ENCODE results near the gene NHEJ1.

Gene NHEJ1

DNA sequence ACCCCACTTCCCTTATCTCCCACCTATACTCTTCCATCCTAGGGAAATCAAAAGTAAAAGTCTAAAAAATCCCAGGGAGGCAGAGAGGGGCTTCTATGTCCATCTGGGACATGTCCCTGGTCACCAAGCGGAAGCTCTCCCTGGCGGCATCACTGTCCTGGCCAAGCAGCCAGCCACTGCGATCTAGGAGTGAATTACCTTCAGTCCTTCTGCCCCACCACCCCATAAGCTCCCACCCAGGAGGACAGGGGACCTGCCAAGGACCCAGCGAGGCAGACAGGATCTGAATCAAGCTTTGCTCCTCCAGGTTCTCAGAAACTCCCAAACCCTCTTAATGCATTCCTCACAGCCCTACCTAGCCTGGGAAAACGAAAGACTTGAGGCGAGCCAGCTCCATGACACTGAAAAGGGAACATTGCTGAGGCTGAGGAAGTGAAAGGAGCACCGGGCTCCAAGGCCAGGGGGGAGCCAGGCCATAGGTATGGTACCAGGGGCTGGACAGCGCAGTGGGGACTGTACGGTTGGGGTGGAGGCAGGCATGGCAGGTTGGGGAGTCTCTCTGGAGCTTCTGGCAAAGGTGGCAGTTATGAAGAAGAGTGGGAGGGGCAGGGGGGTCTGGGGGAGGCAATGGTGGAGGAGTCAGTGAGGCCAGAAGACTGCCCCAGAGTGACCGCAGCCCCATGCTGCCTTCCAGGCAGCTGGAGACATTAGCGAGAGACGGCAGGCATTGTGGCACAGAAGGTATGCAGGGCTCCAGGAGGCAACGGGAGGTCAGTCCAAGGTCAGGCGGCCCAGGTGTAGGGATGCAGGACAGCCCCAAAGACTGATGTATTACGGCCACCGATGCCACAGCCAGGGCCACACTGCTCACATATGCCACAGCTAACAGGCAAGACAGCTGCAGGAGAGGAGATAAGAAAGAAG, 11.9 kb upstream of the NHEJ1 start:
- Histone ChIP-seq H3K4me2 (ENCODE audit: low read depth, low read length, poor library complexity, severe bottlenecking) (no peak overlapping the region), H3K36me3 (ENCODE audit: low read length) (no peaks in the 10 kb centered on the region), H3K4me3 (ENCODE audit: insufficient read depth, low read length, poor library complexity, severe bottlenecking) (no peak overlapping the region), H2AFZ (ENCODE audit: low read depth, low read length, severe bottlenecking) (no peak overlapping the region), H3F3A (ENCODE audit: insufficient read depth) (peaks cover 14% of the 10 kb centered on the region), H3K27ac (ENCODE audit: low read depth, low read length) (no peak overlapping the region), H3K9ac (ENCODE audit: low read length) (no peak overlapping the region), H3K79me2 (ENCODE audit: insufficient read depth, low read length) (no peaks in the 10 kb centered on the region), H4K20me1 (ENCODE audit: low read depth, low read length) (no peaks in the 10 kb centered on the region), H3K27me3 (ENCODE audit: low read length) (no peaks in the 10 kb centered on the region), H3K9me2 (replicated peaks; ENCODE audit: insufficient read depth, low read length) (no peaks in the 10 kb centered on the region), H3K9me3 (ENCODE audit: insufficient read depth, low read length) (no peaks in the 10 kb centered on the region)
- TF ChIP-seq EZH2phosphoT487 (conservative IDR thresholded peaks at IDR 0.05; ENCODE audit: low read length) (no peak), CTCF (IDR thresholded peaks at IDR 0.05; ENCODE audit: insufficient read depth, low read length, poor library complexity, severe bottlenecking) (no peak)

GRCh38 chr2:219171231-219171651, 10.6 kb upstream of the NHEJ1 start:
- Histone ChIP-seq H3K79me2 (ENCODE audit: insufficient read depth, low read length) (no peaks in the 10 kb centered on the region), H3K9ac (ENCODE audit: low read length) (no peak overlapping the region), H3K9me2 (replicated peaks; ENCODE audit: insufficient read depth, low read length) (no peaks in the 10 kb centered on the region), H3K4me3 (ENCODE audit: insufficient read depth, low read length, poor library complexity, severe bottlenecking) (no peak overlapping the region), H4K20me1 (ENCODE audit: low read depth, low read length) (no peaks in the 10 kb centered on the region), H3K27me3 (ENCODE audit: low read length) (no peaks in the 10 kb centered on the region), H3F3A (ENCODE audit: insufficient read depth) (peaks cover 8% of the 10 kb centered on the region; the same call in 1 of the 2 replicates), H3K4me2 (ENCODE audit: low read depth, low read length, poor library complexity, severe bottlenecking) (no peak overlapping the region), H3K9me3 (ENCODE audit: insufficient read depth, low read length) (no peaks in the 10 kb centered on the region), H3K36me3 (ENCODE audit: low read length) (no peaks in the 10 kb centered on the region), H3K27ac (ENCODE audit: low read depth, low read length) (no peak overlapping the region), H2AFZ (ENCODE audit: low read depth, low read length, severe bottlenecking) (no peak overlapping the region)
- peak; percentile 83 for TF ChIP-seq CTCF (IDR thresholded peaks at IDR 0.05; ENCODE audit: insufficient read depth, low read length, poor library complexity, severe bottlenecking)
- no peak for TF ChIP-seq EZH2phosphoT487 (conservative IDR thresholded peaks at IDR 0.05; ENCODE audit: low read length)

DNA sequence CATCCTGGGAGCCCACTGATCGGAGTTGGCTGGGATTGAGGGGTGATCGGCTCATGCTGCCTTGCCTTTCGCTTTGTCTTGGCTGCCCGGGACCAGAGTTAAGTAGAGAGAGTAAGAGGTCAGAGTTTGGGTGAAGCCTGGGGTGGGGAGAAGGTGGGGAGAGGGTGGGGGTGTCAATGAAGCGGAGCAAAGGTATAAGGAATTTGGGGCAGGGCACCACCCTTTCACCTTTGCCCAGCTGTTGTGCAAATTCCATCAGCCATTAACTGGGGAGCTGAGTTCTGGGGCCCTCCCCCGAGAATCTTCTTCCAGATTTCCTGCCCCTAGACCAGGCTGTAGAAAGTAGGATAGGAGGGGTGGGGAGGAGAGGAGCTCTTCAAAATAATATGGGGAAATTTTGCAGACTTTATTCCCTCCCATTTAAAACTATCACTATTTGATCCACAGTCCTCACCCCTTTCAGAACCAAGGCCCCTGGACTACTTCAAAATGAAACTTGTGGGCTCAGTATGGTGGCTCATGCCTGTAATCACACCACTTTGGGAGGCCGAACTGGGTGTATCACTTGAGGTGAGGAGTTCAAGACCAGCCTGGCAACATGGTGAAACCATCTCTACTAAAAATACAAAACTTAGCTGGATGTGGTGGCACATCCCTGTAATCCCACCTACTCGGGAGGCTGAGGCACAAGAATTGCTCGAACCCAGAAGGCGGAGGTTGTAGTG, 9.5 kb upstream of the NHEJ1 start, which contains the start of gene SLC23A3:
Gene SLC23A3, minus strand, starts transcription at position 100 of the 725 bp plus-strand sequence. Its CDS starts 45 bp downstream, at position 55.
- Histone ChIP-seq H3K9me3 (ENCODE audit: insufficient read depth, low read length) (no peaks in the 10 kb centered on the region), H3K27ac (ENCODE audit: low read depth, low read length) (no peak within 1 kb of the TSS), H3K9me2 (replicated peaks; ENCODE audit: insufficient read depth, low read length) (no peaks in the 10 kb centered on the region), H3K36me3 (ENCODE audit: low read length) (no peaks in the 10 kb centered on the region), H3K4me3 (ENCODE audit: insufficient read depth, low read length, poor library complexity, severe bottlenecking) (no peak within 1 kb of the TSS), H3F3A (ENCODE audit: insufficient read depth) (0 out of 2 replicates have a peak, but pooled peaks cover 2% of the 10 kb centered on the region), H3K4me2 (ENCODE audit: low read depth, low read length, poor library complexity, severe bottlenecking) (no peak within 1 kb of the TSS), H3K27me3 (ENCODE audit: low read length) (no peaks in the 10 kb centered on the region), H2AFZ (ENCODE audit: low read depth, low read length, severe bottlenecking) (no peak within 1 kb of the TSS), H3K79me2 (ENCODE audit: insufficient read depth, low read length) (no peaks in the 10 kb centered on the region), H3K9ac (ENCODE audit: low read length) (no peak within 1 kb of the TSS), H4K20me1 (ENCODE audit: low read depth, low read length) (no peaks in the 10 kb centered on the region)
- TF ChIP-seq EZH2phosphoT487 (conservative IDR thresholded peaks at IDR 0.05; ENCODE audit: low read length) (no peak), CTCF (IDR thresholded peaks at IDR 0.05; ENCODE audit: insufficient read depth, low read length, poor library complexity, severe bottlenecking) (no peak)
